GM23248 (cell line): ENCODE measurements around the gene CMTM7.

Experiments used
- EZH2 ChIP-seq: fragments of 200-600 bp; sonication (generic); IDR thresholded peaks from 2 replicates; pipeline ENCODE4 v1.6.1; 2018; ENCODE audit warnings: antibody characterized with exemption, mild to moderate bottlenecking; ENCODE audit not compliant: insufficient read depth, poor library complexity, severe bottlenecking
- EZH2phosphoT487 ChIP-seq: fragments of 200-600 bp; sonication (generic); IDR thresholded peaks from 2 replicates; pipeline ENCODE4 v1.6.1; 2018; ENCODE audit warnings: antibody characterized with exemption, moderate library complexity, mild to moderate bottlenecking, low read depth; ENCODE audit not compliant: insufficient read depth

GRCh38 chr3:32401556-32402081, 10.0 kb downstream of the CMTM7 start:
- TF ChIP-seq EZH2phosphoT487: no peak
- TF ChIP-seq EZH2: no peak
